Ovary (tissue), 9 donors: ENCODE results near the gene COMP. TPM values are rescaled to one million over a fixed set of nuclear protein-coding genes. Genes with fewer than 3 reads are reported as not detected.

Source experiments
- DNase-seq, 5 donors: peaks; one replicate each; pipeline ENCODE4 v3.0.0-alpha.2; 2019 to 2020
- H3K27ac ChIP-seq, 2 donors: fragments of 200-600 bp; one replicate each; pipeline versions ENCODE4 v1.5.1 to v1.8.0; 2019 to 2022
- H3K27me3 ChIP-seq: fragments of 200-600 bp; one replicate; pipeline ENCODE4 v1.8.0; 2022
- H3K36me3 ChIP-seq: fragments of 200-600 bp; sonication (generic); one replicate; pipeline ENCODE4 v1.5.1; 2019
- H3K4me1 ChIP-seq: one replicate; pipeline ENCODE4 v1.8.1; 2013; ENCODE audit warnings: mild to moderate bottlenecking, moderate library complexity; ENCODE audit not compliant: insufficient read depth
- H3K4me3 ChIP-seq: fragments of 200-600 bp; sonication (generic); one replicate; pipeline ENCODE4 v1.5.1; 2017
- H3K9me3 ChIP-seq, 2 donors: fragments of 200-600 bp in 1 of 2; sonication (generic) in 1 of 2; one replicate each; pipeline versions ENCODE4 v1.5.1 to v1.8.1; 2013 to 2019; ENCODE audit warnings: mild to moderate bottlenecking in 1 of 2, moderate library complexity in 1 of 2
- CTCF ChIP-seq, 3 donors: fragments of 450-650 bp in 2 of 3; fragments of 200-600 bp in 1 of 3; IDR thresholded peaks; one replicate each; pipeline versions ENCODE4 v1.5.1 to v1.8.0; 2016 to 2022; ENCODE audit warnings: antibody characterized with exemption in 3 of 3, mild to moderate bottlenecking in 1 of 3
- EP300 ChIP-seq: sonication (generic); formaldehyde crosslinking; IDR thresholded peaks from one replicate; pipeline ENCODE4 v1.6.1; 2017; ENCODE audit warnings: antibody characterized with exemption
- POLR2A ChIP-seq: fragments of 450-650 bp; IDR thresholded peaks from one replicate; pipeline ENCODE4 v1.6.1; 2017; ENCODE audit warnings: antibody characterized with exemption, mild to moderate bottlenecking, moderate library complexity
- WGBS, 3 donors: extraction: QIAGEN DNeasy Blood & Tissue Kit in 1 of 3; methylation state at CpG; one replicate each; pipeline versions ENCODE4 v1.1.5 to v1.1.7; 2013 to 2017; 5-methylcytosine and 5-hydroxymethylcytosine counted together
- intact Hi-C, 4 donors: fragments of 100-400 bp; cut with DNase I; formaldehyde crosslinking; loops; one replicate each; pipeline versions ENCODE4 v1.11.0 to v1.15.1; 2022 to 2023
- polyA plus RNA-seq, 2 donors: library from polyadenylated mRNA; stranded (reverse); fragments of 200-250 nt in 1 of 2; fragments of 350-450 nt in 1 of 2; fragmentation: Illumina TruSeq in 1 of 2; extraction: RNeasy Lipid Tissue Mini Kit (QIAGEN cat#74804) in 1 of 2; gene quantifications; one replicate each; pipeline ENCODE4 v1.2.3, GENCODE V29; 2013 to 2014
- total RNA-seq, 7 donors: library from RNA; depleted of rRNA in 2 of 7; stranded (reverse); fragments of >200 nt in 2 of 7; fragmentation: NEBNext Ultra II Directional in 3 of 7; extraction: Animal tissue kit (Norgen Biotek cat#: 25700) in 3 of 7; gene quantifications; one replicate each; pipeline versions ENCODE4 v1.1.0 to v1.2.4, GENCODE V29; 2016 to 2023
- donor health status: DM: no; HTN: no; CAD: no; lungs with moderate emphysema.
- donor health status: DM: no; HTN: no; CAD: no.
- donor health status: Bipolar disorder and iron deficiency.
- donor health status: DM: yes; HTN: yes; CAD: no.
- donor health status: DM: no; HTN: no; CAD: no.
- donor health status: DM: yes; HTN: yes; CAD: no.

Gene COMP
- total and polyA plus RNA-seq, 9 donors = 0.08 to 0.92 (median 0.40) TPM; not detected in 3

GRCh38 chr19:18775586-18776287 is 15.4 kb downstream of the COMP start:
- no peaks in the 10 kb centered on the region for H3K27me3 ChIP-seq
- H3K9me3 ChIP-seq = no peaks in the 10 kb centered on the region
- 75 to 81% (median 79%) methylated on average over 30 to 33 of the region's 33 CpGs for WGBS, 3 donors
- TF ChIP-seq EP300 (no peak), CTCF (IDR thresholded peaks at IDR 0.05) (no peak), POLR2A (no peak)
- no peak overlapping the region for H3K4me3 ChIP-seq
- no peaks in the 10 kb centered on the region for H3K36me3 ChIP-seq
- peak in 1 of 5 donors; percentile 28 for DNase-seq
- intact Hi-C loops = no loop called here
- no peak overlapping the region for H3K27ac ChIP-seq
- H3K4me1 ChIP-seq = no peaks in the 10 kb centered on the region

GRCh38 chr19:18774782-18775444 is 16.2 kb downstream of the COMP start:
- peak in 1 of 5 donors; percentile 23 for DNase-seq
- H3K36me3 ChIP-seq = no peaks in the 10 kb centered on the region

GRCh38 chr19:18774107-18774506 is 17.0 kb downstream of the COMP start:
- TF ChIP-seq POLR2A (no peak), CTCF (IDR thresholded peaks at IDR 0.05) (no peak), EP300 (no peak)
- no peak for DNase-seq
- Histone ChIP-seq H3K27me3 (no peaks in the 10 kb centered on the region), H3K4me1 (no peaks in the 10 kb centered on the region), H3K4me3 (no peak overlapping the region), H3K27ac (no peak overlapping the region), H3K9me3 (no peaks in the 10 kb centered on the region), H3K36me3 (no peaks in the 10 kb centered on the region)
- intact Hi-C loops = no loop called here
- 76 to 87% (median 82%) methylated on average over 11 of the region's 11 CpGs for WGBS, 3 donors

More at GRCh38 chr19:18774782-18775444, 16.2 kb downstream of the COMP start:
- no peaks in the 10 kb centered on the region for H3K4me1 ChIP-seq
- no peak for TF ChIP-seq POLR2A
- TF ChIP-seq CTCF (IDR thresholded peaks at IDR 0.05) = no peak
- TF ChIP-seq EP300 = no peak
- H3K27ac ChIP-seq = no peak overlapping the region
- WGBS, 3 donors = 95% methylated on average over 38 to 40 of the region's 40 CpGs
- intact Hi-C loops = no loop called here
- H3K27me3 ChIP-seq = no peaks in the 10 kb centered on the region
- H3K4me3 ChIP-seq = no peak overlapping the region
- no peaks in the 10 kb centered on the region for H3K9me3 ChIP-seq

- no peaks in the 10 kb centered on the region for H3K27me3 ChIP-seq
- no peaks in the 10 kb centered on the region for H3K9me3 ChIP-seq
- no peaks in the 10 kb centered on the region for H3K4me1 ChIP-seq
- no peak for TF ChIP-seq POLR2A
- TF ChIP-seq EP300 = no peak
- no peak for TF ChIP-seq CTCF (IDR thresholded peaks at IDR 0.05)
- H3K27ac ChIP-seq = no peak overlapping the region
- WGBS, 3 donors = 81 to 86% (median 82%) methylated on average over 9 of the region's 9 CpGs
- H3K36me3 ChIP-seq = no peaks in the 10 kb centered on the region
- no peak for DNase-seq
- intact Hi-C loops = no loop called here
- no peak overlapping the region for H3K4me3 ChIP-seq
These were observed 17.4 kb downstream of the COMP start for GRCh38 chr19:18773682-18774081.
